Breast epithelium (tissue), 4 donors: ENCODE measurements around the gene PLEK2. TPM values are rescaled to one million over a fixed set of nuclear protein-coding genes. Genes with fewer than 3 reads are reported as not detected.
A peak's percentile ranks its signal among the peaks of the same experiment; 100 is the strongest.

Source experiments
- DNase-seq, 2 donors: peaks; one replicate each; pipeline ENCODE4 v3.0.0-alpha.2; 2019; ENCODE audit warnings: low spot score in 2 of 2
- H3K27ac ChIP-seq, 2 donors: fragments of 200-600 bp; sonication (generic) in 1 of 2; one replicate each; pipeline ENCODE4 v1.5.1; 2016 to 2019; ENCODE audit warnings: mild to moderate bottlenecking in 1 of 2
- H3K27me3 ChIP-seq, 2 donors: fragments of 200-600 bp; sonication (generic) in 1 of 2; one replicate each; pipeline versions ENCODE4 v1.5.1 to v1.6.0; 2017 to 2019; ENCODE audit warnings: control low read depth in 1 of 2, mild to moderate bottlenecking in 1 of 2
- H3K36me3 ChIP-seq: fragments of 200-600 bp; one replicate; pipeline ENCODE4 v1.5.1; 2019
- H3K4me1 ChIP-seq, 2 donors: fragments of 200-600 bp; sonication (generic); one replicate each; pipeline ENCODE4 v1.5.1; 2016 to 2019; ENCODE audit warnings: control low read depth in 1 of 2
- H3K4me3 ChIP-seq, 3 donors: fragments of 200-600 bp; sonication (generic); 1 replicate in 2 of 3; 2 replicates in 1 of 3; pipeline ENCODE4 v1.5.1; 2016 to 2019; ENCODE audit warnings: mild to moderate bottlenecking in 3 of 3, moderate library complexity in 2 of 3
- H3K9me3 ChIP-seq, 2 donors: fragments of 200-600 bp; sonication (generic) in 1 of 2; one replicate each; pipeline ENCODE4 v1.5.1; 2016 to 2019; ENCODE audit warnings: control low read depth in 1 of 2
- CTCF ChIP-seq, 3 donors: fragments of 450-650 bp; IDR thresholded peaks; one replicate each; pipeline ENCODE4 v1.5.1; 2016 to 2017; ENCODE audit warnings: antibody characterized with exemption in 3 of 3, mild to moderate bottlenecking in 3 of 3, moderate library complexity in 3 of 3
- POLR2A ChIP-seq: fragments of 450-650 bp; IDR thresholded peaks from one replicate; pipeline ENCODE4 v1.6.1; 2016; ENCODE audit warnings: antibody characterized with exemption, mild to moderate bottlenecking, moderate library complexity
- POLR2AphosphoS5 ChIP-seq, 3 donors: sonication (generic); formaldehyde crosslinking; IDR thresholded peaks; one replicate each; pipeline ENCODE4 v1.6.1; 2017; ENCODE audit warnings: antibody characterized with exemption in 3 of 3
- intact Hi-C: fragments of 100-400 bp; cut with DNase I; formaldehyde crosslinking; loops from one replicate; pipeline ENCODE4 v1.15.1; 2023; ENCODE audit warnings: low total_unique reads
- total RNA-seq, 3 donors: library from RNA; depleted of rRNA; stranded (reverse); fragments of >200 nt; gene quantifications; one replicate each; pipeline ENCODE4 v1.1.0, GENCODE V29; 2016

PLEK2 gene
- 1 to 10 TPM in 2 of 3 donors, not detected in 1; 3.4 to 5.2 TPM for total RNA-seq

GRCh38 chr14:67411820-67412421 is at the start of gene PLEK2:
PLEK2 (minus strand) TSS chr14:67412165; CDS start chr14:67412059, 106 bp downstream.
- peak; percentile 31 to 68 for DNase-seq
- H3K27ac ChIP-seq = peak within 1 kb of the TSS in 1 of 2 donors; percentile 22

GRCh38 chr14:67461341-67461985 is 49.5 kb upstream of the PLEK2 start:
- Histone ChIP-seq H3K9me3 (no peaks in the 10 kb centered on the region), H3K27me3 (no peaks in the 10 kb centered on the region), H3K4me1 (no peaks in the 10 kb centered on the region), H3K27ac (peak overlapping the region; percentile 64 to 84), H3K4me3 (no peak overlapping the region), H3K36me3 (no peaks in the 10 kb centered on the region)
- intact Hi-C loops = no loop called here
- DNase-seq = peak in 1 of 2 donors; percentile 28
- TF ChIP-seq POLR2A = no peak
- TF ChIP-seq POLR2AphosphoS5 (IDR thresholded peaks at IDR 0.05) = no peak
- TF ChIP-seq CTCF (IDR thresholded peaks at IDR 0.05) = no peak

More at GRCh38 chr14:67411820-67412421, at the start of gene PLEK2:
- TF ChIP-seq CTCF (IDR thresholded peaks at IDR 0.05) = no peak
- TF ChIP-seq POLR2A = no peak
- no peak for TF ChIP-seq POLR2AphosphoS5 (IDR thresholded peaks at IDR 0.05)
- H3K9me3 ChIP-seq = no peaks in the 10 kb centered on the region
- H3K36me3 ChIP-seq = no peaks in the 10 kb centered on the region
- intact Hi-C loops = no loop called here
- no peaks in the 10 kb centered on the region for H3K27me3 ChIP-seq
- peak within 1 kb of the TSS; percentile 33 to 64 (median 54) for H3K4me3 ChIP-seq
- no peaks in the 10 kb centered on the region for H3K4me1 ChIP-seq

- Histone ChIP-seq H3K9me3 (no peaks in the 10 kb centered on the region), H3K36me3 (no peaks in the 10 kb centered on the region), H3K4me1 (no peaks in the 10 kb centered on the region), H3K27me3 (no peaks in the 10 kb centered on the region), H3K4me3 (no peak overlapping the region), H3K27ac (peak overlapping the region in 1 of 2 donors; percentile 74)
- DNase-seq = no peak
- no peak for TF ChIP-seq POLR2A
- no peak for TF ChIP-seq CTCF (IDR thresholded peaks at IDR 0.05)
- TF ChIP-seq POLR2AphosphoS5 (IDR thresholded peaks at IDR 0.05) = no peak
- intact Hi-C loops = no loop called here
Measured at GRCh38 chr14:67459336-67459735, 47.4 kb upstream of the PLEK2 start.

GRCh38 chr14:67457782-67458181 is 45.8 kb upstream of the PLEK2 start:
- no peaks in the 10 kb centered on the region for H3K9me3 ChIP-seq
- peak overlapping the region in 1 of 3 donors; percentile 6 for H3K4me3 ChIP-seq
- intact Hi-C loops = no loop called here
- TF ChIP-seq CTCF (IDR thresholded peaks at IDR 0.05) = no peak
- no peak for TF ChIP-seq POLR2AphosphoS5 (IDR thresholded peaks at IDR 0.05)
- no peak for TF ChIP-seq POLR2A
- H3K4me1 ChIP-seq = no peaks in the 10 kb centered on the region
- peak overlapping the region; percentile 74 to 83 for H3K27ac ChIP-seq
- no peaks in the 10 kb centered on the region for H3K27me3 ChIP-seq
- H3K36me3 ChIP-seq = no peaks in the 10 kb centered on the region
- DNase-seq = peak; percentile 64 to 66

- H3K27me3 ChIP-seq = no peaks in the 10 kb centered on the region
- DNase-seq = no peak
- intact Hi-C loops = no loop called here
- TF ChIP-seq POLR2A = no peak
- TF ChIP-seq POLR2AphosphoS5 (IDR thresholded peaks at IDR 0.05) = no peak
- no peak for TF ChIP-seq CTCF (IDR thresholded peaks at IDR 0.05)
- no peak overlapping the region for H3K27ac ChIP-seq
- H3K9me3 ChIP-seq = no peaks in the 10 kb centered on the region
- no peak overlapping the region for H3K4me3 ChIP-seq
- H3K4me1 ChIP-seq = no peaks in the 10 kb centered on the region
- no peaks in the 10 kb centered on the region for H3K36me3 ChIP-seq
Measured at GRCh38 chr14:67456732-67457131, 44.8 kb upstream of the PLEK2 start.
